Parathyroid adenoma (tissue), 2 donors: Measurements from ENCODE around the gene CDK11B.

Experiments
- H2AFZ ChIP-seq: fragments of 300-600 bp; sonication (generic); one replicate; pipeline ENCODE4 v1.7.0; 2017; ENCODE audit warnings: antibody characterized with exemption, mild to moderate bottlenecking
- H3K27ac ChIP-seq: fragments of 300-600 bp; sonication (generic); one replicate; pipeline ENCODE4 v1.7.0; 2017
- H3K27me3 ChIP-seq: fragments of 300-600 bp; sonication (generic); one replicate; pipeline ENCODE4 v1.7.0; 2017; ENCODE audit warnings: low read length; ENCODE audit not compliant: control insufficient read depth, insufficient read depth
- H3K36me3 ChIP-seq: fragments of 300-600 bp; sonication (generic); one replicate; pipeline ENCODE4 v1.7.0; 2017; ENCODE audit warnings: low read length; ENCODE audit not compliant: control insufficient read depth, insufficient read depth
- H3K4me1 ChIP-seq: fragments of 300-600 bp; sonication (generic); one replicate; pipeline ENCODE4 v1.7.0; 2017; ENCODE audit warnings: control low read depth
- H3K4me2 ChIP-seq: fragments of 300-600 bp; sonication (generic); one replicate; pipeline ENCODE4 v1.7.0; 2017; ENCODE audit warnings: low read length
- H3K4me3 ChIP-seq: fragments of 300-600 bp; sonication (generic); one replicate; pipeline ENCODE4 v1.7.0; 2017; ENCODE audit warnings: low read depth, low read length
- H3K79me2 ChIP-seq: fragments of 300-600 bp; sonication (generic); one replicate; pipeline ENCODE4 v1.7.0; 2017; ENCODE audit warnings: control low read depth
- H3K9ac ChIP-seq: fragments of 300-600 bp; sonication (generic); one replicate; pipeline ENCODE4 v1.7.0; 2017; ENCODE audit warnings: mild to moderate bottlenecking
- H3K9me3 ChIP-seq: fragments of 300-600 bp; sonication (generic); one replicate; pipeline ENCODE4 v1.7.0; 2017; ENCODE audit warnings: low read length; ENCODE audit not compliant: control insufficient read depth
- TF ChIP-seq, protein P1 (sequence below): fragments of 300-600 bp; sonication (generic); IDR thresholded peaks from one replicate; pipeline ENCODE4 v1.7.0; 2017; ENCODE audit warnings: antibody characterized with exemption, mild to moderate bottlenecking
- donor health status: primary hyperparathyroidism.

CDK11B gene

GRCh38 chr1:1687846-1688245 lies 29.0 kb upstream of the CDK11B start:
- H3K27me3 ChIP-seq: no peaks in the 10 kb centered on the region
- H3K79me2 ChIP-seq: peaks cover 13% of the 10 kb centered on the region
- H3K4me1 ChIP-seq: no peaks in the 10 kb centered on the region
- no peak overlapping the region for H3K9ac ChIP-seq
- no peaks in the 10 kb centered on the region for H3K9me3 ChIP-seq
- H3K36me3 ChIP-seq: no peaks in the 10 kb centered on the region
- H3K4me2 ChIP-seq: no peak overlapping the region
- no peak overlapping the region for H3K4me3 ChIP-seq
- H2AFZ ChIP-seq: no peak overlapping the region
- TF ChIP-seq, protein P1, sequence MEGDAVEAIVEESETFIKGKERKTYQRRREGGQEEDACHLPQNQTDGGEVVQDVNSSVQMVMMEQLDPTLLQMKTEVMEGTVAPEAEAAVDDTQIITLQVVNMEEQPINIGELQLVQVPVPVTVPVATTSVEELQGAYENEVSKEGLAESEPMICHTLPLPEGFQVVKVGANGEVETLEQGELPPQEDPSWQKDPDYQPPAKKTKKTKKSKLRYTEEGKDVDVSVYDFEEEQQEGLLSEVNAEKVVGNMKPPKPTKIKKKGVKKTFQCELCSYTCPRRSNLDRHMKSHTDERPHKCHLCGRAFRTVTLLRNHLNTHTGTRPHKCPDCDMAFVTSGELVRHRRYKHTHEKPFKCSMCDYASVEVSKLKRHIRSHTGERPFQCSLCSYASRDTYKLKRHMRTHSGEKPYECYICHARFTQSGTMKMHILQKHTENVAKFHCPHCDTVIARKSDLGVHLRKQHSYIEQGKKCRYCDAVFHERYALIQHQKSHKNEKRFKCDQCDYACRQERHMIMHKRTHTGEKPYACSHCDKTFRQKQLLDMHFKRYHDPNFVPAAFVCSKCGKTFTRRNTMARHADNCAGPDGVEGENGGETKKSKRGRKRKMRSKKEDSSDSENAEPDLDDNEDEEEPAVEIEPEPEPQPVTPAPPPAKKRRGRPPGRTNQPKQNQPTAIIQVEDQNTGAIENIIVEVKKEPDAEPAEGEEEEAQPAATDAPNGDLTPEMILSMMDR: no peak
- no peak overlapping the region for H3K27ac ChIP-seq

DNA sequence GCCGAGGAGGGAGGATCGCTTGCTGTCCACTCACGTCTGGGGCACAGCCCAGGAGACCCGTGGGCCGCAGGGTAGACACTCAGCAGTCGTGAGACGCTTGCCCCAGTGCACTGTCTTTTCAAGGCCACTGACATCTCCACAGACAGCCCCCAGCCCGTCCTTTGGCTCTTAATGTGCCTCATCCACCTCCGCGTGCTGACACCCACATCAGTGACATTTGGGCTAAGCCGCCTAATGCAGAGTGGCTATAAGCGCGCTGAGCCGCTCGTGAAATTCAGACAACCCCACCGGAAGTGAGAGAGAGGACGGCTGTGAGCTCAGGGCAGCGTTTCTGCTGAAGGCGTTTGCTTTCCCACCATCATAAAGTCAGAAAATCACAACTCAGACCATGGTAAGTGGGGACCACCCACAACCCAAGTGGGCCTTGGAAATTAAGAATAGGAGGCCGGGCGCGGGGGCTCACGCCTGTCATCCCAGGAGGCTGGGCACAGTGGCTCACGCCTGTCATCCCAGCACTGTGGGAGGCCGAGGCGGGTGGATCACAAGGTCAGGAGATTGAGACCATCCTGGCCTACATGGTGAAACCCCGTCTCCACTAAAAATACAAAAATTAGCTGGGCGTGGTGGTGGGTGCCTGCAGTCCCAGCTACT lies 25.4 kb upstream of the CDK11B start:
- no peaks in the 10 kb centered on the region for H3K9me3 ChIP-seq
- no peaks in the 10 kb centered on the region for H3K4me1 ChIP-seq
- H3K36me3 ChIP-seq: no peaks in the 10 kb centered on the region
- no peak overlapping the region for H3K27ac ChIP-seq
- no peak overlapping the region for H3K9ac ChIP-seq
- peaks cover 19% of the 10 kb centered on the region for H3K79me2 ChIP-seq
- no peak overlapping the region for H3K4me2 ChIP-seq
- H3K4me3 ChIP-seq: no peak overlapping the region
- no peaks in the 10 kb centered on the region for H3K27me3 ChIP-seq
- TF ChIP-seq, protein P1: no peak
- no peak overlapping the region for H2AFZ ChIP-seq

GRCh38 chr1:1683104-1683905 lies 24.5 kb upstream of the CDK11B start:
- TF ChIP-seq, protein P1: no peak
- no peaks in the 10 kb centered on the region for H3K36me3 ChIP-seq
- H3K27ac ChIP-seq: no peak overlapping the region

GRCh38 chr1:1680912-1681273 lies 22.1 kb upstream of the CDK11B start:
- Histone ChIP-seq H2AFZ (no peak overlapping the region), H3K4me3 (no peak overlapping the region), H3K27me3 (no peaks in the 10 kb centered on the region), H3K36me3 (no peaks in the 10 kb centered on the region), H3K4me1 (no peaks in the 10 kb centered on the region), H3K4me2 (no peak overlapping the region), H3K27ac (no peak overlapping the region), H3K9ac (no peak overlapping the region), H3K79me2 (peaks cover 24% of the 10 kb centered on the region), H3K9me3 (no peaks in the 10 kb centered on the region)
- TF ChIP-seq, protein P1: no peak

More at GRCh38 chr1:1683104-1683905, 24.5 kb upstream of the CDK11B start:
- Histone ChIP-seq H3K4me1 (no peaks in the 10 kb centered on the region), H3K4me3 (no peak overlapping the region), H3K4me2 (no peak overlapping the region), H2AFZ (no peak overlapping the region), H3K9ac (no peak overlapping the region), H3K27me3 (no peaks in the 10 kb centered on the region), H3K79me2 (peaks cover 24% of the 10 kb centered on the region), H3K9me3 (no peaks in the 10 kb centered on the region)
